AG04449 (cell line): ENCODE results near the gene EPAS1.

Experiments used
- CTCF ChIA-PET: fragments of 350-600 bp; formaldehyde crosslinking; extraction: SDS; loops from one replicate; lab custom pipeline; 2021; ENCODE audit warnings: antibody characterized with exemption; lab: Yijun Ruan, JAX
- POLR2A ChIA-PET: fragments of 400-600, 350-600 bp; formaldehyde crosslinking; extraction: SDS; loops from one replicate; lab custom pipeline; 2020; ENCODE audit warnings: antibody characterized with exemption, inconsistent platforms; lab: Yijun Ruan, JAX
- DNase-seq: peaks from one replicate; pipeline ENCODE4 v3.0.0-alpha.2; 2010; ENCODE audit warnings: low read depth, low spot score
- H3K4me3 ChIP-seq: 2 replicates; pipeline ENCODE4 v1.5.1; 2011; ENCODE audit warnings: low read depth, mild to moderate bottlenecking, control low read depth, low read length
- TF ChIP-seq, protein P1 (sequence below): IDR thresholded peaks from one replicate; pipeline ENCODE4 v1.5.1; 2011; ENCODE audit warnings: mild to moderate bottlenecking, moderate library complexity, low read length, control low read depth, inconsistent platforms; ENCODE audit not compliant: insufficient read depth; ENCODE audit errors: missing control alignments

Gene EPAS1

DNA sequence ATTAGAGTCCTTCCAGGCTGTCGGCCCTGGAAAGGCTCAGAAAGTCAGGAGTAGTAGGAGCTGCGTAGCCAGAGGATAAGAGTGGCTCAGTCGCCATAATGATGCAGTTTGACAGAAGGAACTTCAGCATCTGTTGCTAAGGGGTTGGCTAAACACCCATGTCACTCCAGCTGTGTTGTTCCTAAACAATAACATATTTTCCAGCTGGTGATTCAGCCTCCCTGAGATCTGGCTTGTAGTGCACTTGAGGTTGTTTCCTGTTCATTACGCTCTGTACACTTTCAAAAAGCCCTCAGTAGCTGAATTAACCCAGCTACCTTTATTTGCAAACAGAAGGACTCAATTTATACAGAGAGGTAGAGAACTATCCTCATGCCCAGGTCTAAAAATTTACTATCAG, 39.7 kb upstream of the EPAS1 start:
- ChIA-PET CTCF (interaction anchor here (0.8 to 1.4 kb wide), 3 partner anchors 9 to 195 kb away, joined by 3 to 5 read pairs (median 4); no protein-coding TSS in a partner anchor), POLR2A (no interaction called here)
- no peak overlapping the region for H3K4me3 ChIP-seq
- TF ChIP-seq, protein P1, sequence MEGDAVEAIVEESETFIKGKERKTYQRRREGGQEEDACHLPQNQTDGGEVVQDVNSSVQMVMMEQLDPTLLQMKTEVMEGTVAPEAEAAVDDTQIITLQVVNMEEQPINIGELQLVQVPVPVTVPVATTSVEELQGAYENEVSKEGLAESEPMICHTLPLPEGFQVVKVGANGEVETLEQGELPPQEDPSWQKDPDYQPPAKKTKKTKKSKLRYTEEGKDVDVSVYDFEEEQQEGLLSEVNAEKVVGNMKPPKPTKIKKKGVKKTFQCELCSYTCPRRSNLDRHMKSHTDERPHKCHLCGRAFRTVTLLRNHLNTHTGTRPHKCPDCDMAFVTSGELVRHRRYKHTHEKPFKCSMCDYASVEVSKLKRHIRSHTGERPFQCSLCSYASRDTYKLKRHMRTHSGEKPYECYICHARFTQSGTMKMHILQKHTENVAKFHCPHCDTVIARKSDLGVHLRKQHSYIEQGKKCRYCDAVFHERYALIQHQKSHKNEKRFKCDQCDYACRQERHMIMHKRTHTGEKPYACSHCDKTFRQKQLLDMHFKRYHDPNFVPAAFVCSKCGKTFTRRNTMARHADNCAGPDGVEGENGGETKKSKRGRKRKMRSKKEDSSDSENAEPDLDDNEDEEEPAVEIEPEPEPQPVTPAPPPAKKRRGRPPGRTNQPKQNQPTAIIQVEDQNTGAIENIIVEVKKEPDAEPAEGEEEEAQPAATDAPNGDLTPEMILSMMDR, result no peak
- DNase-seq, result no peak

- CTCF ChIA-PET, result interaction anchor here (0.8 to 1.4 kb wide), 3 partner anchors 8 to 195 kb away, joined by 3 to 5 read pairs (median 4); no protein-coding TSS in a partner anchor
- H3K4me3 ChIP-seq, result no peak overlapping the region
- no peak for DNase-seq
- POLR2A ChIA-PET, result no interaction called here
- TF ChIP-seq, protein P1, result no peak
Measured at GRCh38 chr2:46257980-46258379, 39.2 kb upstream of the EPAS1 start.

- POLR2A ChIA-PET, result no interaction called here
- CTCF ChIA-PET, result interaction anchor here (0.7 to 1.0 kb wide), 3 partner anchors 9 to 35 kb away, joined by 3 to 4 read pairs (median 3); no protein-coding TSS in a partner anchor
- no peak for DNase-seq
- no peak overlapping the region for H3K4me3 ChIP-seq
- TF ChIP-seq, protein P1, result no peak
Measured at GRCh38 chr2:46258937-46259776, 38.0 kb upstream of the EPAS1 start.

DNA sequence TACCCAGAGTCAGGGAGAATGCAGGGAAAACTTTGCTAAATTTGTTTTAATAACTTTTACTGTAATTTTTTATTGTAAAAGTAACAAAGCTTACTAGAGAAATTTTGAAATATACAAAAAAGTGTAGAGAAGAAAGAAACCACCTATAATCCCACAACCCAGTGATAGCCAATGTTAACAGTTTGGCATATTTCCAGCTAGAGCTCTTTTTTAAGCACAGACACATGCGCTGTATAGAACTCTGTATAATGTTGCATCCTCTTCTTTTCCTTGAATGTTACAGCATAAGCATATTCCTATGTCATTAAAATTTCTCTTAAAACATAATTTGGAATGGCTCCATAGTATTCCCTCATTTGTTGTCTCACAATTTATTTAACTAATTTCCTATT, 37.4 kb upstream of the EPAS1 start:
- no peak for DNase-seq
- ChIA-PET POLR2A (no interaction called here), CTCF (interaction anchor here (0.7 to 1.0 kb wide), 3 partner anchors 10 to 34 kb away, joined by 3 to 4 read pairs (median 3); no protein-coding TSS in a partner anchor)
- TF ChIP-seq, protein P1, result no peak
- H3K4me3 ChIP-seq, result no peak overlapping the region

- ChIA-PET CTCF (interaction anchor here (0.7 to 0.8 kb wide), 2 partner anchors 16 to 33 kb away, joined by 3 read pairs; no protein-coding TSS in a partner anchor), POLR2A (no interaction called here)
- DNase-seq, result no peak
- TF ChIP-seq, protein P1, result no peak
- no peak overlapping the region for H3K4me3 ChIP-seq
Measured at GRCh38 chr2:46260305-46260704, 36.9 kb upstream of the EPAS1 start.

DNA sequence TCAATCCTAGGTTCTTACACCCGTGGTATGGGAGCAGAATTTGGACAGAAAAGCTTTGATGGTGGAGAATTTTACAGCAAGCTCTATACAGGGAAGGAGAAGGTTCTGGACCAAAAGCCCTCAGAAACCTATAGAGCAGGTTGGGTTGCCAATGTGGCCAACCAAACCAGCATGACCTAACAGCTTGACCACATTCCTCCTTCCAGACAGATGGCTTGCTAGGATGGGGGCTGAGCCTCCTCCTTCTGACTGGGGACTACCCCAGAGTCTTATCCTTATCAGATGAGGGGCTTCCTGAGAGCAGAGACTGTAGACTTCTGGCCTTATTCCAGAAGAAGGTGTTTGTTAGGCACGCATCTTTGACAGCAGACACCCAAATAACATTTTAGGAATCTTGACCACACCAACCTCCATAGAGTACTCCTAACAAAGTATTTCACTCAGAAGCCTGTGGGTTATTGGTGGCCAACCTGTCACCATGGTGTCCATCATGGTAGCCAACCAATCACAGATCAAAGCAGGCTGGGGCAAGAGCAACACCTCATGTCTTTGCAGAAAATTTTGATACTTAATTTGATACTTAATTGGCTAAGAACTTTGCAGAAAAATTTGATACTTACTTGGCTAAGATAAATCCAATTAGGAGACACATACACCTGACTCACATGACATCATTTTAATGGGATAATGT, 34.8 kb upstream of the EPAS1 start:
- H3K4me3 ChIP-seq, result no peak overlapping the region
- CTCF ChIA-PET, result no interaction called here
- TF ChIP-seq, protein P1, result no peak
- POLR2A ChIA-PET, result no interaction called here
- no peak for DNase-seq
